HS-5 (cell line): ENCODE data around the gene CLCF1.
A peak's percentile ranks its signal among the peaks of the same experiment; 100 is the strongest.

ENCODE experiments used
- DNase-seq: peaks from one replicate; pipeline ENCODE4 v3.0.0-alpha.2; 2012; ENCODE audit warnings: low read depth

The CLCF1 gene

DNA sequence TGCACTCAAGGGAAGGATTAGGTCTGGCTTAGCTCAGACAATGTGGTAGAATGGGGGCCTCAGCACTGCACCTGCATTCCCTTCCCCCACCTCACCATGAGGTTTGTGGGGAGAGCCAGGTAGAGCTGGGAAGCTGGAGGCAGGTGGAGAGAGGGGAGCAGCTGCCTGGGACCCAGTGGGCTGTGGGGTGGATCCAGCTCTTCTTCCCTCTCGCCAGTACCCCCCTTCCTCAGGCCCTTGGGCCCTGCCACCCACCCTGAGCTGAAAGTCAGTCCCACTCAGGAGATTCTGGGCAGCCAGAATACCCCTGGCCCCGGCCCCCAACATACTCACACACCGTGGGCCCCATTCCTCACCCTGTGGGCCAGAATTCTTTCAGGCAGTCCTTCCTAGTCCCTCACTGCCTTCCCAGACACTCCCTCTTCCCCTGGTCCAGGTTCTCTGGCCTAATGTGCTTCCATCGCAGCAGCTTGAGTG lies 17.0 kb downstream of the CLCF1 start:
- no peak for DNase-seq

DNA sequence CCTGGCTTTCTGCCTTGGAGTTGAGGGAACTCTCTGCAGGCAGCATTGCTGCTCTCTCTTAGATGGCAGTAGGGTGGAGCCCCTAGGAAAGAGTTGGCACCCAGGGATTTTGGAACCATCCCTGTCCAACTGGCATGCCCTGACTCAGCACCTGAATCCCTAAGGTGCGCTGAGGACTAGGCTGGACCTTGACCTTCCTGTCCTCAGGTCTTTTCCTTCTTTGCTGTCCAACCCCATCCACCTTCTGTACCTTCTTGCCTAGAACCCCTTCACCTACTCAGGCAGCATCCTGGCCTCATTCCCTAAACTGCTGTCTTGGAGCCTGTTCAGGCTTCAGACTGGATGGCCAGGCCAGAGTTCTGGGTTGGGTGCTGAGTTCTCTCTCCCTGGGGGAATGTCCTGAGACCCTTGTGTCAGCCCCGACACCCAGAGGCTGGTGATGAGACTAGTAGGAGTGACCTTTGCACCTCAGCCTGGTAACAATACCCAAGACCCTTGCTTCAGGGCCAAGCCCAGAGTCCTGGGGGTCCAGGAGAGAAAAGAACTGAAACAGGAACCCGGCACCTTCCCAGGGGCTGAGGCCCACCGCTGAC lies 17.5 kb downstream of the CLCF1 start:
- DNase-seq = no peak

DNA sequence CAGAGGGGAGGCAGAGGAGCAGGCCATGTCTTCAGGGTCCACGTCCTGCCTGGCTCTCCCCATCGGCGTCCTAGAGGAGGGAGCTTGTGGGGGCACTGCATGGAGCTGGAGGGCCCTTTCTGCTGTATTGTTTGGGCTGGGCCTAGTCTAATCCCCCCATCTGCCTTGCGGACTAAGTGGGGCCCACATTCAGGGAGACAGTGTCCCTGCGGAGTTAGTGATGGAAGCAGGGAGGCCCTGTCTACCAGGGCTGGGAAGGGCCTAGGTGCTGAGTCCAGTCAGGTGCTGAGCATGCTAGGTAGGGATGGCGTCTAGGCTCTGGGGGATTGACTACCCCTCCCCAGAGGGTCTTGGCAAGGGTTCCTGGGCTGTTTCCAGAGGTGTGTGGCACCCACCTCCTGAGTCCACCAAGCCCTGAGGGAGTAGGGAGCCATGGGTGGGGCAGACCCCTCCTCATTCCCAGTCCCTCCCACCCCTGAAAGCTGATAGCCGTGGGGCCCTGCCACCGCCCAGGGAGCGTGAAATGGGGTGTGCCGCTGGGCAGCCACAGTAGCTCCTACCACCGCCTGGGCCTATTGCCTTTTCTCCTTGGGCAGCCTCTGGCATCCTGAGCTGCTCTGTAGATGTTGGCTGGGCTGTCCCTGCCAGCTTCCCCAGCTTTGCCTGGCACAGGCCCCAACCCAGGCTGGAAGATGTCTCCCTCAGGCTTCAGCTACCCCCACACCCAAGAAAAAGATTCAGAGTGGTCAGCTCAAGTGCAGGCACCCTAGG lies 18.2 kb downstream of the CLCF1 start:
- no peak for DNase-seq

DNA sequence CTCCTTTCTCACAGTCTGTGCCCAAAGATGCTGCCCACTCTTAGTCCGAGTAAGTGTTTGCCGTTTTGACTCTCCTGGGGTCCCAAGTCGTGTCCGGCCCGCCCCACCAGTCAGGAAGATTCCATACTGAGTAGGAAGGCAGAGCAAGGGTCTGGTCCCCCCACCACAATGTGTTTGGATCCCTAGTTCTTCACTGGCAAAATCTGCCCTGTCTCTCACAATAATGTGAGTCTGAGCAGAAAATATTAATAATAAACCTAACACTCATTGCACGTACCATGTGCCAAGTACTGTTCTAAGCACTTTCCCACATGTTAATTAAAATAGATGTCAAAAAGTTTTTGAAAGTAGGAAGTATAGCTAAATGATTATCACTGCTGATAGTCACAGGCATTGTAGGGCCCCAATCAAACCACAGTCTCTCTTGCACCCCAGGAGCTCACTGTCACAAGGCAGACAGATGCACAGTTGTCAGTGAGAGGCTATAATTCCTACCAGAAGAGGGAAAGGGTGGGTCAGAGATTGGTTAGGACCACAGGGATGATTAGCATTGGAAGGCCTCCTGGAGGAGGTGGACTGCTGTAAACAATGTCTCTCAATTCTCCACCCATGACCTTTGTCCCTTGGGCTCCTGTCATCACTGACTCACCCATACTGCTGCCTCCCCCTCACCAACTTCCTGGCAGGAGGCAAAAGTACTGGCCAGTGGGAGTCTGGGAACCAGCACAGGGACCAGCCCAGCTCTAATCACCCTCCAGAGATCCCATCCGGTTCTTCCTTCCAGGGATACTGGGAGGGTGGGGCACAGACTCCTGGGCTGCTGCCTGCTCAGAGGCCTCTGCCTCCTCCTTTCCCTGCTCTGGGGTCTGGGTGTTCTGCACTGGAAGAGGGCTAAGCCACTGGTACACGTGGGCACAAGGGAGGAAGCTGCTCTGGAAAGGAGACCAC lies 19.0 kb downstream of the CLCF1 start:
- DNase-seq = peak; percentile 99

DNA sequence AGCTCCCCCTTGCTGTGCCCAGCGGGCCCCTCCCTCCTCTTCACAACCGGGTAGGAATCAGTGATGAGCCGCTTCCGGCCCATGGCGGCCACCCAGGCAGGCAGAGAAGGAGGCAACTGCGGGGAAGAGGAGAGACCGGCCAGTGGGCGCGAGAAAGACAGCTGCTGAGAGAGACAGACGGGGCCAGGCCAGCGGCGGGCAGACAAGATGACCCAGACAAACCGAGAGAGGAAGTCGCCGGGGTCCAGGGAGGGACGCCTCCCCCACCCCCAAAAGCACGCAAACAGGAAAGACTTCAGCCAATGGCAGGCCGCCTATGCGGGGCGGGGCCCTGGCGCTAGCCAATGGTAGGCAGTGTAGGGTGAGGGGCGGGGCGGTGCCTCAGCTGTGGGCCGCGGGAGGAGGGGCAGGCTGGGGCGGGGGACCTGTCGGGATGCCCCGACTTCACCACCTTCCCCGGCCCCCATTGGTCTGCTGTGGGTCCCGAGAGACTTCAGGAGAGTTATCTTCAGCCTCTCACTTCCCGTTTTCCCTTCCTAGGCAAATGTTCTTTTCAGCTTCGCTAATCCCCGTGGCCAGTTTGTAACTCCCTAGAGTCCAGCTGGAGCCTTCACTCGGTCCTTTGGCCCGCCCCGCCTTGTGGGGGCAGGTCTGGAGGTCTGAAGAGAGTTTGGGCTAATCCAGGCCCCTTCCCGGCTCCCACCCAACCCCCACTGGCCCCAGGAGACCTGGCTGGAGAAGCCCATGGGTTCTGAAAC lies 19.9 kb downstream of the CLCF1 start, which contains the start of gene POLD4:
Gene POLD4 (minus strand): TSS at position 230 of the 758 bp plus-strand sequence. CDS start 147 bp downstream, at position 83.
- peak; percentile 76 for DNase-seq

DNA sequence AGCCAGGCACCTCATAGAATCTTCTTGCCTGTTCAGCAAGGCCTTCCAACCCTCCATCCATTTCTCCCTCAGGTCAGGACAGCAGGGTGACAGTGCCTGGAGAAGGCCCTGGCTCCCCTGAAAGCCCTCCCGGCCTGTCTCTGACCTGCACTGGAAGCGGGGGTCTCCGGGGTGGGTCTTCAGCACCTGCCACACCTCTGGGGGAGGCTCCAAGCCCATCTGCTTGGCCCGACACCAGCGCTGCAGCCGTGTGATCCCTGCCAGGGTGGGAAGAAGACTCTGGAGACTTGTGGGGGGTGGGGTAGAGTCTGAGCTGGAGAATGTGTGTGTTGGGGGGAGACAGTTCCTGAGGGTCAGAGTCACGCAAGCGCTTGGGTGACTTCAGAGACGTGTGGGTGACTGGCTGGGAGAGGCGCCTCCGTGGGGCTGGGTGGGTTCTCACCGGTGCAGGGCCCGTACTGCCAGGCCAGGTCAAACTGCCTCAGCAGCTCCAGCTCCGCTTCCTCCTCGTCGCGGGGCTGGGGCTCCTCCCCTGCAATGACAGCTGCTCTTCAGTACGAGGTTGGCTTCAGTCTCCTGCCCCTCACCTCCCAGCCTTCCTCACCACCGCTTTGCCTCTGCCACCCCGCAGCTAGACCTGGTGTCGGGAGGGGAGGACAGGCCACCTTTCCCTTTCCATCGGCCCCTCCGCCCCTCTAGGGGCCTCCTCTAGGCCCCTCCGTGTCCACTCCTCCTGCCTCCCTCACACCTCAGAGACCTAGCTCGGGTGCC lies 20.7 kb downstream of the CLCF1 start:
- no peak for DNase-seq

DNA sequence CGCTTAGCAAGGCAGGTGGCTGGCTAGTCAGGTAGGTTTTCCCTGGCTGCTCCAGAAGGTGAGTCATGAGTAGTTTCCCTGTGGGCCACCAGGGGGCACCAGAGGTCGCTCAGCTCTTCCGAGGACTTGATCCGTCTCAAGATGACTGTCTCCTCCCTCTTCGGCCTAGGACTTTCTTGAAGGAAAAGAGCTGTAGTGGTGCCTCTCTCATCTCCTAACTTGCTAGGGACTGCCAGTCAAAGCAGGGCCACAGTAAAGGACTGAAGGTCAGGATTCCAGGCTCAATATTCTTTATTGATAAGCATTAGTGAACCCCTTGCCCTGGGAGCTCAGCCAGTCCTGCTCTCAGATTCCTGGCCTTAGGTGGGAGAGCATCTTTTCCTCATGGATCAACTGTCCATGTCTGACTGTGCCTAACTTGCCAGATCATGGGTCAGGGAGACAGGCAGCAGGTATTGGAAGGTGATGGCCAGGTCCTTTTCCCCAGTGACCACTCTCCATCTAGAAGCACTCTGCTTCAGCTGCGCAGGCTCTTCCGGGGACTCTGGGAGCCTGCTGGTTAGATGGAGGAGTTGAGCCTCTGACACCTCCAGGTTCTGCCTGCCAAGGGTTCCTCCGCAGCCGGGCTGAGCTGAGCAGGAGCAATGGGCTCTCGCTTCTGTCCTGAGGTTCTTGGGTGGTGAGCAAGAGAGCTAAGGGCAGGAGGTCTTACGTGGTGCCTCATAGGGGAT lies 22.0 kb downstream of the CLCF1 start:
- DNase-seq = no peak

DNA sequence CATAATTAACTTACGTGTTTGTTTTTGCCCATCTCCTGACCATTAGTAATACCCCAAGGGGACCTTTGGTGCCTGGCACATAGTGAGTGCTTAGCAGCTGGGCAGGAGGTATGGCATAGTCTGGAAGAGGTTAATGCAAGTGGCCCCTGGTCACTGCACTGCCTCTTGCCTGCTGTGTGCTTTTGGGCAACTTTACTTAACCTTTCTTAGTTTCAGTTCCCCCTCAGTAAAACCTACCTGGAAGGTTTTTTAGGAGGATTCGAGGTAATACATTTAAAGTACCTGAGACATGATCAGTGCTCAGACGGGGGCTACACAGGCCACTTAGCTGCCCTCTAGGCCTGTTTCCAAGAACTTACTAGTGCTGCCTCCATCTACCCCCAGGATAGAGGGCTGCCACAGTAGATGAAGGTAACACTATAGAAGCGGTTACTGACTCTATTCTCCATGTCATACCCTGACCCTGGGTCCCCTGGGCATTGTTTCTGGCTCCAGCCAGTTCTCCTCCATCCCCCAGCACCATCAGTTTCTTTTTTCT lies 23.4 kb downstream of the CLCF1 start:
- no peak for DNase-seq

DNA sequence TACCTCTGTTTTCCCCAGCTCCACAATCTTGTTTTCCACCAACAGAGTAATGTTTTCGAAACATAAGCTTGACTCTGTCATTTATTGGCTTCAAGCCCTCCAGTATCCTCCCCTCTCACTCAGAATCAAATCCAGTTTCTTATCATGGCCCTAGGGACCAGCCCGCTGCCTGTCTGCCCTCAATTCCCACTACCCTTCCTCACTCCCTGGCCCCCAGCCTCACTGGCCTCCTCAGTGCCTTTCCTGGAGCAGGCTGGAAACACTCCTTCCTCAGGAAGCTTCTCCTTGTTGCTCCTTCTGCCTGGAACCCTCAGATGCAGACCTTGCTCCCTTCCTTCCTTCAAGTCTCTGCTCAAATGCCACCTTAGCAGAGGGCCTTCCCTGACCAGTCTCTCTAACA lies 23.9 kb downstream of the CLCF1 start:
- no peak for DNase-seq

DNA sequence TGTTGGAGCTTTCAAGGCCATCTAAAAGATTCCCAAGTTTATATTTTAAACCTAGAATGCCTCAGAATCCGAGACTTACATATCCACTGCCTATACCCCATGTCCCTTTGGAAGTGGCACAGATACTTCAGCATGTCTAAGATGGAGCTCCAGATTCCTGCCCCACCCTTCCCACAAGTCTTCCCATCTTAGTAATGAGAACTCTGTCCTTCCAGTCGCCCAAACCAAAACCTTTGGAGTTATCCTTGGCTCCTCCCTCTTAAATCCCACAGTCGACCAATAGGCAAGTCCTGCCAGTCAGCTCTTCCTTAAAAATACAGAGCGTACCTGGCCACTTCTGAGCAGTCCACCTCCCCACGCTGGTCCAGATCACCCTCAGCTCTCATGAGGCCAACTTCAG lies 24.4 kb downstream of the CLCF1 start:
- no peak for DNase-seq

DNA sequence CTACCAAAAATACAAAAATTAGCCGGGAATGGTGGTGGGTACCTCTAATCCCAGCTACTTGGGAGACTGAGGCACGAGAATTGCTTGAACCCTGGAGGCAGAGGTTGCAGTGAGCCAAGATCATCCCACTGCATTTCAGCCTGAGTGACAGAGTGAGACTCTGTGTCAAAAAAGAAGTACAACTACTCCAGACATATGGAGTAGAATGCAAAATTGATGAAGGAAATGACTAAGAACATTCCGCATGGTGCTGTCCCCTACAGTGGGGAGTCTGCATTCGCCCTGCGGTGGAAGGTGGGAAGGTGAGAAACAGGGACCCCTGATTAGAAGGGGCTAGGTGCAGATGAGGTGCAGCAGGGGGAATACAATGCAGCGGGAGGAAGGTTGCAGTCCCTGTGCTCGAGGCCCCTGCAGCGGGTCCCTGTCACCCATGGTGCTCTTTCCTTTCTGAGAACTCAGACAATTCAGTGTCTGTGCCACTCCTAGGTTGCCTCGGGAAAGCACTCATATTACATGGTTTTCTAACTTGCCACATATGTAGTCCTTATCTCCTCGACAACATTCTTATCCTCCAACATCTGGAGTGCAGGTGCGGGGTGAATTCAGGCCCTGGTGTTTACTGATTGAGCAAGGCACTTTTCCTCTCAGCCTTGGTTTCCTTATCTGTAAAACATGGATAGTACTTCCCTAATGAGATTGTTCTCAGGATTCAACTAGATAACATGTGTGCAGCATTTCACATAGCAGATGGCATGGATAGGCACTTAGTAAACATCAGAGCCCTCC lies 25.2 kb downstream of the CLCF1 start:
- DNase-seq = no peak

DNA sequence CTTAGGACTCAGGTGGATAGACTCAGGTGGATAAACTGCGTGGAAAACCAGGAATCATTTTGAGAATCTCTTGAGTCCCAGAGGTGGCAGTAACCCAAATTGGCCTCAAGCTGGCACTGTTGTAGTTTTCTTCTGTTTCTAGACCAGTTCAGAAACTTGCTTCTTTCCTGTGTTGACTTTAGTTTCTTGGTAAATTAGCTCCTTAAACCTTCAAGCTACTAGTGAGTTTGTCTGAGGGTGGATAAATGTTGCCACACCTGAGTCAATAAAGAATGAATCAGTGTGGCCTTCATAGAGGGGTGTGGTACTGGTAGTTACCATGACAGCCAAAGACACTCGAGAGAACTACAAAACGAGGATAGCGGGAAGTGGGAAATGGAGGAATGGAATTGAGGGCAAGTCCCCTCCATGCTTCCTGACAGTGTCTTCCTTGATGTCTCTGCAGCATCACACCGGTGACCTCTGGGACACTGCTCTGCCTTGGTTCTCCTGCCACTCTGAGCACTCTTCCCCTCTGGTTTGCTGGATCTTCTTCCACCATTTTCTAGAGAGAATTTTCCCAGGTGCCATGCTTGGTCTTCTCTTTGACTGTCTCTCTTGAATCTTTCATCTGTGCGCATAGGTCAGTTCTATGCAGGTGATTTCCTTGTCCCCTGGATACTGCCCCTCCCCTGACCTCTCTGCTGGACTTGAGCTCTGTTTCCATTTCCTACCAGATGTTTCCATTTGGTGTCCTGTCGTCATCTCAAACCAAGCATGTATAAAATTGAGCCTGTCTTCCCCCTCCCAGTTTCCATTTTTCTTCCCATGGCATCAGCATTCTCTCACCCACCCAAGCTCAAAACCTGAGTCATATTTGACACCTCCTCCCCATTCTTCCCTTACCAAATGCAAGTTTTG lies 27.2 kb downstream of the CLCF1 start:
- DNase-seq = peak; percentile 23

DNA sequence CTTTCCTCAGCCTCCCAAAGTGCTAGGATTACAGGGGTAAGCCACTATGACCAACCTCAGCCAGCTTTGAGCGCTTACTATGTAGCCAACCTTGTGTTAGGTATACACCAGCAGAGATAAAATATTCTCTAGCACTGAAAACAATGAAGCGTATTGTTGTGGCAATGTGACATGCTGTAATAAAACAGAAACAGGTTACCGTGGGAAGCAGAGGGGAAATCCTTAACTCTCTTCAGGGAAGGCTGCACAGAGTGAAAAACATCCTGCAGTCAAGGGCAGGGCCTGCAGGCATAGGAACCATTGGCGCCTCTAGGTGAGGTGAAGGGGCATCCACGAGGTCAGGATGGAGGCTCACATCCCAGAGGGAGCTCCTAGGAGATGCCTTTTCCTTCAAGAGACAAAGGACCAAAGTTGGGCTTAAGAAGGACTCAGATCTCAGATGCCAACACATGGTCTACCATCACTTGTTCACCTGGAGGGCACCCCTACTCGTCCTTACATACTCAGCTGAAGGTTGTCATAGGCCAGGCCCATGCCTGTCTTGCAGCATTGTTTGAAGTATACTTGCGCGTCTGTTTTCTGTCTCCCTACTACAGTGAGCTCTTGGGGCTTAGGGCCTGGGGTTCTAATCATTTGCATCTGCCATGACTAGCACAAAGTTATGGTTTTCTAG lies 28.0 kb downstream of the CLCF1 start:
- DNase-seq = no peak

DNA sequence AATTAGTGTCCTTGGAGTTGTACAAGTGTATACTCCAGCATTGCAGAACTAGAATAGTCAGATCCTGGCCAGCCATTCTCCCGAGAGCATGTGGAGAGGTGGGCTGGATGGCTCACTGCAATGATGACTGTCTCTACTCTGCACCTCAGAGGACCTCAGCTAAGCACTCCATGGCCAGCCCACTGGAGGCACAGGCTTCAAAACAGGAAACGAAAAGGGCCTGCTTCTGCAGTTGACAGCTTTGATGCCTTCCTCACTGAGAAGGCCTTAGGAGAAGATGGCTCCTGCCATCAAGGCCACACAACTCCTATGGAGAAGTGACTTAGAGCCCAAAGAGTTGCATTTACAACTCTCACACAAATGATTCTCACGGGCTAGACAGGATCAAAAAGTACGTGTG lies 29.1 kb downstream of the CLCF1 start:
- DNase-seq = no peak

DNA sequence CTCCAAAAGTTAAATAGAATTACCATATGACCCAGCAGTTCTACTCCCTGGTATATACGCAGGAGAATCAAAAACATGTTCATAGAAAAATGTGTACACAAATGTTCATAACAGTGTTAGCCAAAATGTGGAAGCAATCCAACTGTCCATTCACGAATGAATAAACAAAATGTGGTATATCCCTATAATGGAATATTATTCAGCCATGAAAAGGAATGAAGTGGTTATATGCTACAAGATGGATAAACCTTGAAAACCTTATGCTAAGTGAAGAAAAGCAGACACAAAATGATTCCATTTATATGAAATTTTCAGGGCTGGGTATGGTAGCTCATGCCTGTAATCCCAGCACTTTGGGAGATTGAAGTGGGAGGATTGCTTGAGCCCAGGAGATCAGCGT lies 36.1 kb downstream of the CLCF1 start:
- DNase-seq = no peak

DNA sequence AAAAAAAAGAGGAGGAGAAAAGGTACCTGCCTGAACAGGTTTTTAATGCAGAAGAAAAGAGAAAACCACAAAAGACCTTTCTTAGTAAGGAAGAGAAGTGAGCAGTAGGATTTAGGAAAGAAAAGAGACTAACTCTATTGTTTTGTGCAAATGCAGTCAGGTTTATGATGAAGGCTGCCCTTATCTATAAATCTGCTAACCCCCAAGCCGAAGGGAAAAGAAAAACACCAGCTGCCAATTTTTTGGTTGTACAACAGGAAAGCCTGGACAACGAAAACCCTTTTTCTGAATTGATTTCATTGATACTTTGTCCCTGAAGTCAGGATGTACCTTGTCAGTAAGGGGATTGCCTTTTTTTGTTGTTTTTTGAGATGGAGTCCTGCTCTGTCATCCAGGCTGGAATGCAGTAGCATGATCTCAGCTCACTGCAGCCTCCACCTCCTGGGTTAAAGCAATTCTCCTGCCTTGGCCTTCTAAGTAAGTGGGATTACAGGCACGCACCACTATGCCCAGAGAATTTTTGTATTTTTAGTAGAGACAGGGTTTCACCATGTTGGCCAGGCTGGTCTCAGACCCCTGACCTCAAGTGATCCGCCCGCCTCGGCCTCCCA lies 41.2 kb downstream of the CLCF1 start:
- no peak for DNase-seq

DNA sequence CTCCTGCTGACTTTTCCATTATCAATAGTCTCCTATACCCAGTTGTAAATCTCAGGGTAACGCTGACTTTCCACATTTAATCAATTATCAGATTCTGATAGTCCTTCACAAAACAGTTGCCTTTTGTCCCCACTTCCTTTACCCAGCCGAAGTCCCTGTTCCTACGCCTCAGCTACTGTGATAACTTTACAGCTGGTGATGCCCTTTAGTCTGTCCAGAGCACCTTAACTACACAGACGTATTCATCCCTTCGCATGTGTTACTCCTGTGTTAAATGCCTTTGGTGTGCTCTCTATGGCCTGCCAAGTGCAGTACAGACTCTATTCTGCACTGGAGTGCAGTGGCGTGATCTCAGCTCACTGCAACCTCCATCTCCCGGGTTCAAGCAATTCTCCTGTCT lies 49.9 kb downstream of the CLCF1 start:
- no peak for DNase-seq
